Measurements from ENCODE around the gene RREB1. TPM values are rescaled to one million over a fixed set of nuclear protein-coding genes. Genes with fewer than 3 reads are reported as not detected.
A peak's percentile ranks its signal among the peaks of the same experiment; 100 is the strongest.

The RREB1 gene
- total RNA-seq, 2 experiments from 2014 or later: 14.7 to 18.1 TPM

DNA sequence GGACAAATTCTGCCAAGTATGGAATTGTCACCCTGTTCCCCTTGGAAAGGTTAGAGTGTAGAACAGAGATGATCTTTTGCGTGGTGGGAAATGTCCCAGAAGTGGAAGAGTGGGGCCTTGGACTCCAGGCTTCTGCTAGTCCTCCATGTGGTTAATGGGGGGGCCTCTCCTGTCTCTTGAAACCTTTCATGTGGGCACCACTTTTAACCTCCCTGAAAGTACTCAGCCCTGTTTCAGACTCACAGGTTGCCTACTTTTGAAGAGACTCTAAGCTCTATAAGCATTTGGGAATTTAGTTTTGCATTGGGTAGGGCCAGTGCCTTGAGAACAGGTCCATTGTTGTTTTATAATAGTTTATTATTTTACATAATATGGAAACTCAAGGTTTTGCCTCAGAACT lies 17.5 kb downstream of the RREB1 start:
- POLR2A ChIA-PET: no interaction called here
- peaks cover 31% of the 10 kb centered on the region for H3K36me3 Mint-ChIP-seq (ENCODE audit: low read depth)
- H3K4me3 Mint-ChIP-seq: no peak overlapping the region
- CTCF ChIA-PET: interaction anchor here (1.0 to 1.8 kb wide), 3 partner anchors 14 to 52 kb away, joined by 3 to 7 read pairs (median 5); no protein-coding TSS in a partner anchor
- no peaks in the 10 kb centered on the region for H3K27me3 Mint-ChIP-seq
- H3K27ac Mint-ChIP-seq: no peak overlapping the region
- no peak for ATAC-seq
- peaks cover 60% of the 10 kb centered on the region for H3K4me1 Mint-ChIP-seq
- DNase-seq: no peak
- no peaks in the 10 kb centered on the region for H3K9me3 Mint-ChIP-seq (ENCODE audit: low read depth)
- intact Hi-C loops (cut with DNase I, micrococcal nuclease): no loop called here

DNA sequence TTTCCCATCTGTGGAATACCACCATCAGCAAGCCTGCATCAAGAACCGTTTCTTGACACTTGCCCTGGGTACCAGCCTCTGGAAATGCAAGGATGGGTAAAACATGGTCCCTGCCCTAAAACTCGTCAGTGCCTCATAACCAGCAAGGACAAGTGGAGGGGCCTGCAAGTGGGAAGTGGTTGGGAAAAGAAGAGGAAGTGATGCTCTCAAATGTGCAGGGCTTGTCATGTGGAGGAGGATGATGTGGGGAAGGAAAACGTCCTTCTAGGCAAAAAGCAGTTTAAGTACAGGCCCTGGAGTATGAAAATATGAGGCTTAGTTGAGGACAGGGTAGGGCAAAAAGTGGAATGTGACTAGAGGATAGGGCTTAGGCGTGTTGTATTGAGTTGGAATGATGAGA lies 19.0 kb downstream of the RREB1 start:
- peaks cover 32% of the 10 kb centered on the region for H3K36me3 Mint-ChIP-seq (ENCODE audit: low read depth)
- H3K4me1 Mint-ChIP-seq: peaks cover 71% of the 10 kb centered on the region
- ChIA-PET POLR2A (interaction anchor here (0.7 kb wide), 1 partner anchor 11 kb away, joined by 4 read pairs; no protein-coding TSS in a partner anchor), CTCF (no interaction called here)
- intact Hi-C loops (cut with DNase I, micrococcal nuclease): no loop called here
- ATAC-seq: no peak
- peak overlapping the region; percentile 22 for H3K27ac Mint-ChIP-seq
- no peak overlapping the region for H3K4me3 Mint-ChIP-seq
- no peaks in the 10 kb centered on the region for H3K9me3 Mint-ChIP-seq (ENCODE audit: low read depth)
- no peaks in the 10 kb centered on the region for H3K27me3 Mint-ChIP-seq
- no peak for DNase-seq

DNA sequence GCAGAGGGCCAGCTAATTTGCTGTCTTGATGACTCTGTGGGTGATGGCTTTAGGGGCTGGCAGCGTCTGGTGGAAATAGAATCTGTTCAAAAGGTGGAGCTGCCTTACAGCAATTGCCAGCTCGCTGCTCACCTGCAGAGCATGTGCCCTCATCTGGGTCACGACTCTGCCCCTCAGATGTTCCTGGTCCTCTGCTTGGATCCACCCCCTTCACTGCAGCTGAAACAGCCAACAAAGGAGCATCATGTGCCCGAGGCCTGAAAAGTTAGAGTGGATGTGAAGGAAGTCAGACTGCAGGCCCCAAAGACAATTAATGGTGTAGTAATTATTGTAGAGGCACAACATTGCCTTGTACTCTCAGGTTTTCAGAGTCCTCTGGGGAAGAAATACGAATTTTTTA lies 19.9 kb downstream of the RREB1 start:
- peaks cover 30% of the 10 kb centered on the region for H3K36me3 Mint-ChIP-seq (ENCODE audit: low read depth)
- peaks cover 78% of the 10 kb centered on the region for H3K4me1 Mint-ChIP-seq
- intact Hi-C loops (cut with DNase I, micrococcal nuclease): no loop called here
- no peaks in the 10 kb centered on the region for H3K9me3 Mint-ChIP-seq (ENCODE audit: low read depth)
- DNase-seq (no peak), ATAC-seq (no peak)
- H3K4me3 Mint-ChIP-seq: no peak overlapping the region
- POLR2A ChIA-PET: interaction anchor here (0.7 to 1.1 kb wide), 2 partner anchors 15 to 530 kb away, joined by 3 to 5 read pairs; no protein-coding TSS in a partner anchor
- H3K27ac Mint-ChIP-seq: peak overlapping the region; percentile 81
- no peaks in the 10 kb centered on the region for H3K27me3 Mint-ChIP-seq
- CTCF ChIA-PET: no interaction called here

DNA sequence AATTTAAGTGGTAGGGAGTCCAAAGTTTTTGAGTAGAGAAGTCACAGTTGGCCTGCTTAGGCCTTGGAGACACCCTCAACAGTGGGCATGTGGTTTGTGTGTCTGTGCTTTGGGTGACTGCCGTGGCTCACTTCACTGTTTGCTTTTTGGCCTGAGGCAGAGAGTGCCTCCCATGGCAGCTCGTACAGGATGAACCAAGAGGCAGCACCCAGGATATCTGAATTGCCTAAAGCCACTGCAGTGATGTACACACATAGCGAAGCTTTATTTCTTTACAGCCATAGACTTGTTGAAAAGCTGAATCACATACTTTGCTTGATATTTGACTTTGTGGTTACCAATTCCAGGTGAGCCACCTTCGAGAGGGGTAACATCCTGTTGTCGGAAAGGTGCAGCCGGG lies 21.6 kb downstream of the RREB1 start:
- intact Hi-C loops (cut with DNase I, micrococcal nuclease): no loop called here
- DNase-seq: peak; percentile 25

DNA sequence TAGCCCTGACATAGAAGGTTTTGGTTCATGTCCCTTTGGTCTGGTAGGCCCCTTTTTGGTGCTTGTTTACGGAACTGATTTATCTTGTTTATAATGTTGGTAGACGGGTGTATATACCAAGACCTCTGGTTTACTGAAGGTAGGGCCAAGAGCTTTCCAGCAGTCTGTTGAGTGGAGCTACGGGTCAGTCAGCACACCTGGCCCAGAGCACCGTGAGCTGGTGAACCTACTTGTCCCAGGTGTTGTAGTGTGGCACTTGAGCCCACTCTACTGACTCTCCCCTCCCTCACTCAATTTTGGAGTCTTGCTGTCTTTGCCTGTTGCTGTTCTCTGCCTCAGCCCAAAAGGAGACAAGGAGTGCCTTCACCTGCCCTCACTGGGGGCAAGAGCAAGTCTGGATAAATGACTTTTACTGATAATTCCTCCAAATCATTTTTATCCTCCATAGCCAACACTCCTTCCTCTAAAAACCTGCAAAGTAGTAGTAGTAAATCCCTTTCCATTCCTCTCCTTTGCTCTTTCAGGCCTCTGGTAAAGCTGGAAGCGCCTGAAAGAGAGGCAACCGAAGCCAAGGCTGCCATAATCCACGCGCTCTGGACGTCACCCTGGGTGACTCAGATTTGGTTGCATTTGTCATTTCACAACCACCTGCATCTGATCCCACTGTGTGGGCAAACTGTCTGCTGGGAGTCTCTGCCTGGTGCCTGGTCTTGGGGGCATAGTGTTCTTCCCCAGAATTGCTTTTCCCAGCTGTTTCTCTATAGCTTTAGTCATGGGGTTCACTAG lies 22.2 kb downstream of the RREB1 start:
- no peaks in the 10 kb centered on the region for H3K9me3 Mint-ChIP-seq (ENCODE audit: low read depth)
- peak overlapping the region; percentile 85 for H3K27ac Mint-ChIP-seq
- ChIA-PET CTCF (interaction anchor here (0.6 to 2.9 kb wide), 6 partner anchors 8 to 150 kb away, joined by 3 to 12 read pairs (median 3); no protein-coding TSS in a partner anchor), POLR2A (interaction anchor here (0.7 to 1.3 kb wide), 3 partner anchors 17 to 26 kb away, joined by 3 to 5 read pairs (median 4); no protein-coding TSS in a partner anchor)
- H3K4me1 Mint-ChIP-seq: peaks cover 82% of the 10 kb centered on the region
- ATAC-seq: peak; percentile 85
- H3K27me3 Mint-ChIP-seq: no peaks in the 10 kb centered on the region
- intact Hi-C loops (cut with DNase I, micrococcal nuclease): loop anchor here in 1 of 2 experiments (10.0 kb wide), 1 partner anchor 465 kb away; the partner anchor contains the start of gene SNRNP48
- peak overlapping the region; percentile 19 for H3K4me3 Mint-ChIP-seq
- DNase-seq: peak; percentile 79
- H3K36me3 Mint-ChIP-seq (ENCODE audit: low read depth): peaks cover 24% of the 10 kb centered on the region

More for the DNA sequence above, 21.6 kb downstream of the RREB1 start:
- H3K9me3 Mint-ChIP-seq (ENCODE audit: low read depth): no peaks in the 10 kb centered on the region
- no peak overlapping the region for H3K4me3 Mint-ChIP-seq
- POLR2A ChIA-PET: interaction anchor here (0.7 to 1.3 kb wide), 2 partner anchors 17 to 26 kb away, joined by 3 to 4 read pairs; no protein-coding TSS in a partner anchor
- peak; percentile 40 for ATAC-seq
- peaks cover 84% of the 10 kb centered on the region for H3K4me1 Mint-ChIP-seq
- H3K27me3 Mint-ChIP-seq: no peaks in the 10 kb centered on the region
- CTCF ChIA-PET: interaction anchor here (0.5 to 2.9 kb wide), 5 partner anchors 9 to 402 kb away, joined by 3 to 12 read pairs (median 5); no protein-coding TSS in a partner anchor
- H3K36me3 Mint-ChIP-seq (ENCODE audit: low read depth): peaks cover 24% of the 10 kb centered on the region
- peak overlapping the region; percentile 85 for H3K27ac Mint-ChIP-seq

- peaks cover 17% of the 10 kb centered on the region for H3K36me3 Mint-ChIP-seq (ENCODE audit: low read depth)
- ATAC-seq (no peak), DNase-seq (no peak)
- intact Hi-C loops (cut with DNase I, micrococcal nuclease): loop anchor here in 1 of 2 experiments (10.0 kb wide), 1 partner anchor 463 kb away; the partner anchor contains the start of gene SNRNP48
- ChIA-PET POLR2A (interaction anchor here (0.7 kb wide), 1 partner anchor 25 kb away, joined by 7 read pairs; no protein-coding TSS in a partner anchor), CTCF (interaction anchor here (0.6 to 1.5 kb wide), 4 partner anchors 14 to 911 kb away, joined by 3 to 4 read pairs (median 3); no protein-coding TSS in a partner anchor)
- no peak overlapping the region for H3K27ac Mint-ChIP-seq
- no peaks in the 10 kb centered on the region for H3K9me3 Mint-ChIP-seq (ENCODE audit: low read depth)
- H3K27me3 Mint-ChIP-seq: no peaks in the 10 kb centered on the region
- no peak overlapping the region for H3K4me3 Mint-ChIP-seq
- peaks cover 85% of the 10 kb centered on the region for H3K4me1 Mint-ChIP-seq
These were observed 23.6 kb downstream of the RREB1 start for GRCh38 chr6:7131390-7131789.

DNA sequence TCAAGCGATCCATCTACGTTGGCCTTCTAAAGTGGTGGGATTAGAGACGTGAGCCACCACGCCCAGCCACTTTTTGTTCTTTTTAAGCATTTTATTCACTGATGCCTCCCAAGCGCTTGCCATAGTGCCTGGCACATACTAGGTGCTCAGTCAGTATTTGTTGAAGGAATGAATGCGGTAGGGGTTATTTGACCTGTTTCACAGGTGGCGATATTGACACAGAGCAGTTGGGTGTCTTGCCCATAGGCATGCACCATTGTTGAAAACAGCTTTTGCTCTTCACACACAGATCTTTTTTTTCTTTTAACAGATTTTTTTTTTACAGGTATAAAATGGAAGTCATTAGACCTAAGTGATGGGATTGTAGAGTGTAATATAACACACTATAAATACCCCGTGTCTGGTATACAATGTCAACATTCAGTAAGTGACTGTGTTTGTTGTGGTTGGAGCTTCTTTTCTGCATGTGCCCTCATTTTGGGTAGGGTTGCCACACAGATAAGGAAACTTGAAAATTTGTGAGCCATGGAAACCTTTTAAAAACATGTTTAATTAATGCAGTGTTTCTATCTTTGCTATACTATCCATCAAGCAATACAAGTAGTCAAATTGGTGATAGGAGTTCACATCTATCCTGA lies 24.8 kb downstream of the RREB1 start:
- Mint-ChIP-seq H3K36me3 (ENCODE audit: low read depth) (peaks cover 16% of the 10 kb centered on the region), H3K9me3 (ENCODE audit: low read depth) (no peaks in the 10 kb centered on the region), H3K27me3 (no peaks in the 10 kb centered on the region), H3K4me3 (no peak overlapping the region), H3K4me1 (peaks cover 86% of the 10 kb centered on the region), H3K27ac (no peak overlapping the region)
- ChIA-PET POLR2A (no interaction called here), CTCF (interaction anchor here (0.6 to 1.5 kb wide), 4 partner anchors 12 to 141 kb away, joined by 3 read pairs; no protein-coding TSS in a partner anchor)
- intact Hi-C loops (cut with DNase I, micrococcal nuclease): loop anchor here in 1 of 2 experiments (10.0 kb wide), 1 partner anchor 462 kb away; the partner anchor contains the start of gene SNRNP48
- no peak for ATAC-seq
- DNase-seq: no peak

DNA sequence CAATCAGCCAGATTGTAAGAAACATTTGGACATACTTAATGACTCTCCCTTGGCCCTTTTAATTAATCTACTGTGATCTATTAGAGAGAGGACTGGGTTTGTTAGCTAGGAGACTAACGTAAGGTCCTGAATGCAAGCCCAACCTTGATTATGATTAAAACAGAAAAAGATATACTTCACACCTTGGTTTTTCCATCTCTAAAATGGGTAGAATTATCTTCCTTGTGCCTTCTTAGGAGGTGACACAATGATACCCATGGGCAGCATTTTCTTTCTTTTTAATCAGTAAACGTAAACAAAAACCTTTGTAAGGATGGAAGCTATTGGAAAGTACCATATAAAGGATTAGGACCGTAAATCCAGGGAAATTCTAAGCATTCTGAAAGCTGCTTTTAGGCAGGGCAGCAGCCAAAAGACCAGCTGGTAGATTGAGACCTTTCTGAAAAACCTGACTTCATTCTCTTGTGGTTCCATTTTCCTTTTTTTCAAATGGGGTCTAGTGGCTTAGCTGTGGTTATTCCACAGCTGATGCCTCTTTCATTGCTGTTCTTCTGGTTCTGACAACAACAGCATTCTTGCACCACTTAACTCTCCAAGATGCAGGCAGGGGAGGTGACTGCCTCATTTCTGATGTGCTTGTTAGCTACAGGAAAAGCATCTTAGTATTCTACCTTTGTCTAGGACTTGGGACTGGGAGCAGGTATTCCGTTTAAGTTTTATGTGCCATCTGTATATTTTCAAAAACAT lies 27.4 kb downstream of the RREB1 start:
- H3K36me3 Mint-ChIP-seq (ENCODE audit: low read depth): peaks cover 9% of the 10 kb centered on the region
- DNase-seq: no peak
- CTCF ChIA-PET: interaction anchor here (0.6 to 1.7 kb wide), 4 partner anchors 13 to 47 kb away, joined by 3 to 5 read pairs (median 4); no protein-coding TSS in a partner anchor
- ATAC-seq: no peak
- intact Hi-C loops (cut with DNase I, micrococcal nuclease): loop anchor here in 1 of 2 experiments (5.0 to 10.0 kb wide), 2 partner anchors 218 to 460 kb away; partner anchors contain the start of gene SNRNP48
- no peak overlapping the region for H3K4me3 Mint-ChIP-seq
- no peaks in the 10 kb centered on the region for H3K9me3 Mint-ChIP-seq (ENCODE audit: low read depth)
- H3K4me1 Mint-ChIP-seq: peaks cover 85% of the 10 kb centered on the region
- no peak overlapping the region for H3K27ac Mint-ChIP-seq
- H3K27me3 Mint-ChIP-seq: no peaks in the 10 kb centered on the region
- POLR2A ChIA-PET: no interaction called here

DNA sequence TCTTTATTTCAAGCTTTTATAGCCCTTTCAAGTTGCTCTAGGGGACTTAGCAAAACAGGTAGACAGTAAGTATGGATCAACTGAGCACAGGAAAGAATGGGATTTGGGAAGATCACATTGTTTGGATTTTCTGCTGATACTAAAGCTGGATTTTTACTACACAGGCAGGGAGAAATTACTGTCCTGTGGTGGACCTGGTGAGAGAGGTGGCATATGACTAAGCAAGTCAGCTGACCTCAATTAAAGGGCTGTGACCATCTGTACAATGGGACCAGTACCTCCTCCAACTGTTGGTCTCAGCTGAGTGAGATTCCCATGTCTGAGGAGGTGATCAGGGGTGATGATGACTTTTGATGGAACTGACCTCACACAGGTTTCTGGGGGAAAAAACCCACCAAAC lies 28.0 kb downstream of the RREB1 start:
- Mint-ChIP-seq H3K27ac (no peak overlapping the region), H3K36me3 (ENCODE audit: low read depth) (peaks cover 9% of the 10 kb centered on the region), H3K27me3 (no peaks in the 10 kb centered on the region), H3K9me3 (ENCODE audit: low read depth) (no peaks in the 10 kb centered on the region), H3K4me1 (peaks cover 85% of the 10 kb centered on the region), H3K4me3 (no peak overlapping the region)
- intact Hi-C loops (cut with DNase I, micrococcal nuclease): loop anchor here (2.0 to 10.0 kb wide), 4 partner anchors 19 to 459 kb away; partner anchors contain the start of gene SNRNP48 (in 1 of the 2)
- POLR2A ChIA-PET: interaction anchor here (0.6 kb wide), 1 partner anchor 41 kb away, joined by 3 read pairs; no protein-coding TSS in a partner anchor
- no peak for DNase-seq
- no peak for ATAC-seq
- CTCF ChIA-PET: interaction anchor here (0.6 to 1.7 kb wide), 3 partner anchors 20 to 48 kb away, joined by 3 to 5 read pairs (median 3); no protein-coding TSS in a partner anchor

- H3K4me3 Mint-ChIP-seq: peak overlapping the region; percentile 62
- H3K27ac Mint-ChIP-seq: peak overlapping the region; percentile 97
- H3K36me3 Mint-ChIP-seq (ENCODE audit: low read depth): peaks cover 7% of the 10 kb centered on the region
- ATAC-seq (no peak), DNase-seq (peak; percentile 23)
- ChIA-PET POLR2A (interaction anchor here (0.7 to 1.8 kb wide), 4 partner anchors 20 to 63 kb away, joined by 4 to 8 read pairs (median 5); no protein-coding TSS in a partner anchor), CTCF (interaction anchor here (1.1 to 1.7 kb wide), 3 partner anchors 10 to 351 kb away, joined by 3 to 8 read pairs (median 5); no protein-coding TSS in a partner anchor)
- H3K9me3 Mint-ChIP-seq (ENCODE audit: low read depth): no peaks in the 10 kb centered on the region
- intact Hi-C loops (cut with DNase I, micrococcal nuclease): loop anchor here (1.0 to 10.0 kb wide), 5 partner anchors 18 to 458 kb away; partner anchors contain the start of gene SNRNP48 (in 1 of the 2)
- peaks cover 81% of the 10 kb centered on the region for H3K4me1 Mint-ChIP-seq
- H3K27me3 Mint-ChIP-seq: no peaks in the 10 kb centered on the region
These were observed 29.1 kb downstream of the RREB1 start for GRCh38 chr6:7136859-7137334.
